SK-N-SH treated with all-trans-retinoic acid at 6 μM for 48 hours (cell line): Measurements from ENCODE around the gene CLEC16A.

Experiments used
- ATAC-seq: fragments of 200-7000 bp; cut with Tn5 transposase; 3 replicates; pipeline ENCODE4 v1.9.1; 2020; ENCODE audit warnings: mild to moderate bottlenecking, moderate library complexity
- ARNTL ChIP-seq: fragments of 450-650 bp; formaldehyde crosslinking; IDR thresholded peaks from 2 replicates; pipeline ENCODE4 v1.5.0; 2020; ENCODE audit warnings: low read depth, mild to moderate bottlenecking, moderate library complexity, borderline replicate concordance
- BACH2 ChIP-seq: fragments of 250-450 bp; sonication (Bioruptor Pico); IDR thresholded peaks from 2 replicates; pipeline ENCODE4 v1.9.0; 2021; ENCODE audit warnings: mild to moderate bottlenecking, borderline replicate concordance
- CSDC2 ChIP-seq: fragments of 250-450 bp; sonication (Bioruptor Pico); IDR thresholded peaks from 2 replicates; pipeline ENCODE4 v1.5.0; 2020; ENCODE audit warnings: mild to moderate bottlenecking, moderate library complexity
- CSRNP3 ChIP-seq: fragments of 250-450 bp; sonication (Bioruptor Pico); IDR thresholded peaks from 2 replicates; pipeline ENCODE4 v1.5.1; 2021; ENCODE audit warnings: mild to moderate bottlenecking, moderate library complexity
- ESRRG ChIP-seq: fragments of 250-450 bp; sonication (Bioruptor Pico); IDR thresholded peaks from 2 replicates; pipeline ENCODE4 v1.6.1; 2021; ENCODE audit warnings: mild to moderate bottlenecking
- GLIS3 ChIP-seq: fragments of 250-450 bp; sonication (Bioruptor Pico); IDR thresholded peaks from 2 replicates; pipeline ENCODE4 v1.5.0; 2020; ENCODE audit warnings: mild to moderate bottlenecking, moderate library complexity
- ISL1 ChIP-seq: fragments of 250-450 bp; sonication (Bioruptor Pico); IDR thresholded peaks from 2 replicates; pipeline ENCODE4 v2.1.2; 2022; ENCODE audit warnings: mild to moderate bottlenecking, moderate library complexity
- OSR1 ChIP-seq: fragments of 250-450 bp; sonication (Bioruptor Pico); IDR thresholded peaks from 2 replicates; pipeline ENCODE4 v1.8.0; 2022; ENCODE audit warnings: moderate library complexity, mild to moderate bottlenecking, inconsistent platforms
- POU6F1 ChIP-seq: fragments of 250-450 bp; sonication (Bioruptor Pico); IDR thresholded peaks from 2 replicates; pipeline ENCODE4 v1.8.0; 2021; ENCODE audit warnings: low read depth, mild to moderate bottlenecking, moderate library complexity, borderline replicate concordance
- PPARA ChIP-seq: fragments of 250-450 bp; sonication (Bioruptor Pico); IDR thresholded peaks from 2 replicates; pipeline ENCODE4 v1.5.0; 2020; ENCODE audit warnings: mild to moderate bottlenecking, borderline replicate concordance
- RARB ChIP-seq: fragments of 250-450 bp; sonication (Bioruptor Pico); IDR thresholded peaks from 2 replicates; pipeline ENCODE4 v1.8.0; 2021; ENCODE audit warnings: mild to moderate bottlenecking, moderate library complexity
- SNAI2 ChIP-seq: fragments of 250-450 bp; sonication (Bioruptor Pico); IDR thresholded peaks from 2 replicates; pipeline ENCODE4 v1.5.0; 2020; ENCODE audit warnings: mild to moderate bottlenecking, moderate library complexity
- TCF4 ChIP-seq: fragments of 250-450 bp; sonication (Bioruptor Pico); IDR thresholded peaks from 2 replicates; pipeline ENCODE4 v1.8.0; 2021; ENCODE audit warnings: mild to moderate bottlenecking, moderate library complexity, borderline replicate concordance
- TOX ChIP-seq: fragments of 250-450 bp; sonication (Bioruptor Pico); IDR thresholded peaks from 2 replicates; pipeline ENCODE4 v1.8.0; 2021; ENCODE audit warnings: mild to moderate bottlenecking, moderate library complexity, borderline replicate concordance
- TSHZ2 ChIP-seq: fragments of 250-450 bp; sonication (Bioruptor Pico); IDR thresholded peaks from 2 replicates; pipeline ENCODE4 v1.5.0; 2020; ENCODE audit warnings: mild to moderate bottlenecking, moderate library complexity
- ZC3H10 ChIP-seq: fragments of 250-450 bp; sonication (Bioruptor Pico); IDR thresholded peaks from 2 replicates; pipeline ENCODE4 v1.5.1; 2021; ENCODE audit warnings: mild to moderate bottlenecking, moderate library complexity
- ZFP3 ChIP-seq: fragments of 250-450 bp; sonication (Bioruptor Pico); IDR thresholded peaks from 2 replicates; pipeline ENCODE4 v1.5.0; 2020; ENCODE audit warnings: mild to moderate bottlenecking, moderate library complexity
- ZFP30 ChIP-seq: fragments of 450-650 bp; formaldehyde crosslinking; IDR thresholded peaks from 2 replicates; pipeline ENCODE4 v1.5.0; 2022; ENCODE audit warnings: mild to moderate bottlenecking, moderate library complexity
- ZNF565 ChIP-seq: fragments of 450-650 bp; formaldehyde crosslinking; conservative IDR thresholded peaks from 2 replicates; pipeline ENCODE4 v1.5.0; 2020; ENCODE audit warnings: low read depth, mild to moderate bottlenecking, moderate library complexity
- ZNF70 ChIP-seq: fragments of 450-650 bp; formaldehyde crosslinking; IDR thresholded peaks from 2 replicates; pipeline ENCODE4 v1.5.0; 2020; ENCODE audit warnings: mild to moderate bottlenecking, moderate library complexity
- ZNF8 ChIP-seq: fragments of 450-650 bp; formaldehyde crosslinking; IDR thresholded peaks from 2 replicates; pipeline ENCODE4 v1.5.0; 2020; ENCODE audit warnings: mild to moderate bottlenecking, moderate library complexity
- TF ChIP-seq, protein P1 (sequence below): fragments of 250-450 bp; sonication (Bioruptor Pico); IDR thresholded peaks from 2 replicates; pipeline ENCODE4 v1.8.0; 2020; ENCODE audit warnings: mild to moderate bottlenecking, moderate library complexity, borderline replicate concordance
- TF ChIP-seq, protein P2 (sequence below): fragments of 250-450 bp; sonication (Bioruptor Pico); IDR thresholded peaks from 2 replicates; pipeline ENCODE4 v1.5.1; 2020; ENCODE audit warnings: low read depth, mild to moderate bottlenecking, moderate library complexity

The CLEC16A gene

GRCh38 chr16:11073407-11073999 lies 129.1 kb downstream of the CLEC16A start:
- peak; percentile 13; the same call in 1 of the 3 replicates for ATAC-seq
- TF ChIP-seq CSDC2 (CRISPR knock-in tag): no peak
- TF ChIP-seq BACH2 (CRISPR knock-in tag): no peak
- no peak for TF ChIP-seq CSRNP3
- TF ChIP-seq ZFP30 (CRISPR knock-in tag): no peak
- no peak for TF ChIP-seq ZNF70 (CRISPR knock-in tag)
- TF ChIP-seq RARB: no peak
- TF ChIP-seq ZNF8 (CRISPR knock-in tag): no peak
- TF ChIP-seq PPARA (CRISPR knock-in tag): no peak
- TF ChIP-seq ISL1 (CRISPR knock-in tag): no peak
- no peak for TF ChIP-seq ARNTL (CRISPR knock-in tag)
- TF ChIP-seq ESRRG (CRISPR knock-in tag): no peak
- TF ChIP-seq ZNF565 (CRISPR knock-in tag): no peak
- no peak for TF ChIP-seq POU6F1 (CRISPR knock-in tag)
- TF ChIP-seq TCF4 (CRISPR knock-in tag): no peak
- no peak for TF ChIP-seq GLIS3
- TF ChIP-seq ZFP3 (CRISPR knock-in tag): no peak
- no peak for TF ChIP-seq TOX (CRISPR knock-in tag)
- TF ChIP-seq, protein P1, sequence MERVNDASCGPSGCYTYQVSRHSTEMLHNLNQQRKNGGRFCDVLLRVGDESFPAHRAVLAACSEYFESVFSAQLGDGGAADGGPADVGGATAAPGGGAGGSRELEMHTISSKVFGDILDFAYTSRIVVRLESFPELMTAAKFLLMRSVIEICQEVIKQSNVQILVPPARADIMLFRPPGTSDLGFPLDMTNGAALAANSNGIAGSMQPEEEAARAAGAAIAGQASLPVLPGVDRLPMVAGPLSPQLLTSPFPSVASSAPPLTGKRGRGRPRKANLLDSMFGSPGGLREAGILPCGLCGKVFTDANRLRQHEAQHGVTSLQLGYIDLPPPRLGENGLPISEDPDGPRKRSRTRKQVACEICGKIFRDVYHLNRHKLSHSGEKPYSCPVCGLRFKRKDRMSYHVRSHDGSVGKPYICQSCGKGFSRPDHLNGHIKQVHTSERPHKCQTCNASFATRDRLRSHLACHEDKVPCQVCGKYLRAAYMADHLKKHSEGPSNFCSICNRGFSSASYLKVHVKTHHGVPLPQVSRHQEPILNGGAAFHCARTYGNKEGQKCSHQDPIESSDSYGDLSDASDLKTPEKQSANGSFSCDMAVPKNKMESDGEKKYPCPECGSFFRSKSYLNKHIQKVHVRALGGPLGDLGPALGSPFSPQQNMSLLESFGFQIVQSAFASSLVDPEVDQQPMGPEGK (CRISPR knock-in tag): no peak
- TF ChIP-seq, protein P2, sequence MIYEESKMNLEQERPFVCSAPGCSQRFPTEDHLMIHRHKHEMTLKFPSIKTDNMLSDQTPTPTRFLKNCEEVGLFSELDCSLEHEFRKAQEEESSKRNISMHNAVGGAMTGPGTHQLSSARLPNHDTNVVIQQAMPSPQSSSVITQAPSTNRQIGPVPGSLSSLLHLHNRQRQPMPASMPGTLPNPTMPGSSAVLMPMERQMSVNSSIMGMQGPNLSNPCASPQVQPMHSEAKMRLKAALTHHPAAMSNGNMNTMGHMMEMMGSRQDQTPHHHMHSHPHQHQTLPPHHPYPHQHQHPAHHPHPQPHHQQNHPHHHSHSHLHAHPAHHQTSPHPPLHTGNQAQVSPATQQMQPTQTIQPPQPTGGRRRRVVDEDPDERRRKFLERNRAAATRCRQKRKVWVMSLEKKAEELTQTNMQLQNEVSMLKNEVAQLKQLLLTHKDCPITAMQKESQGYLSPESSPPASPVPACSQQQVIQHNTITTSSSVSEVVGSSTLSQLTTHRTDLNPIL (CRISPR knock-in tag): no peak

DNA sequence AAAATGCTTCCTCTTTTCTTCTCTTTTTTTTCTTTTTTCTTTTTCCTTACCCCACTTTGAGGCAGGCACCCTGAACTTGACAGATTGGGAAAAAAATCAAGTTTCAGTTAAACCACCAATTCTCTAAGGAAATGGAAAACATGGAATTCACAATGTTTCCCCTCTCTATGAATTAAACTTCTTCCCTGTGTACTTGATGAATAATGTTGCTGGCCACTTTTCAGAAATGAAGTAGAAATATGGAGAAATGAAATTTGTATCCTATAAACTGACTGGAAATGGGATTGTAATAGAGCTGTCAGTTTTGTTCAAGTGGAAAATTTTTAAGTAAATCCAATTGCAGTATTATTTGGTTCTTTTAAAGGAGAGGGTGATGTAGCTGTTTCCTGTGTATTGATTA lies 129.8 kb downstream of the CLEC16A start:
- no peak for ATAC-seq
- TF ChIP-seq OSR1 (CRISPR knock-in tag): no peak
- no peak for TF ChIP-seq TSHZ2
- no peak for TF ChIP-seq PPARA (CRISPR knock-in tag)
- no peak for TF ChIP-seq POU6F1 (CRISPR knock-in tag)
- TF ChIP-seq CSDC2 (CRISPR knock-in tag): no peak
- no peak for TF ChIP-seq TCF4 (CRISPR knock-in tag)
- TF ChIP-seq BACH2 (CRISPR knock-in tag): no peak
- TF ChIP-seq ESRRG (CRISPR knock-in tag): no peak
- TF ChIP-seq, protein P2 (CRISPR knock-in tag): no peak
- TF ChIP-seq CSRNP3: no peak
- TF ChIP-seq, protein P1 (CRISPR knock-in tag): no peak
- TF ChIP-seq GLIS3: no peak
- TF ChIP-seq SNAI2 (CRISPR knock-in tag): no peak
- no peak for TF ChIP-seq ZC3H10
- no peak for TF ChIP-seq RARB
- no peak for TF ChIP-seq ZNF8 (CRISPR knock-in tag)
- TF ChIP-seq ZFP3 (CRISPR knock-in tag): no peak
